SJCRH30 (cell line): ENCODE results near the gene CHAF1A. TPM values are rescaled to one million over a fixed set of nuclear protein-coding genes. Genes with fewer than 3 reads are reported as not detected.
A peak's percentile ranks its signal among the peaks of the same experiment; 100 is the strongest.

Experiments
- DNase-seq, 2 experiments: peaks; one replicate each; pipeline ENCODE4 v3.0.0-alpha.2; 2015 to 2020
- H3K27ac ChIP-seq: fragments of 250-450 bp; sonication (Bioruptor Pico); 2 replicates; pipeline ENCODE4 v1.5.1; 2020; ENCODE audit warnings: mild to moderate bottlenecking, moderate library complexity
- H3K27me3 ChIP-seq: fragments of 250-450 bp; sonication (Bioruptor Pico); 2 replicates; pipeline ENCODE4 v1.5.1; 2020; ENCODE audit warnings: mild to moderate bottlenecking, moderate library complexity
- H3K36me3 ChIP-seq: fragments of 250-450 bp; sonication (Bioruptor Pico); 2 replicates; pipeline ENCODE4 v1.5.1; 2020; ENCODE audit warnings: mild to moderate bottlenecking, moderate library complexity
- H3K4me1 ChIP-seq: fragments of 250-450 bp; sonication (Bioruptor Pico); 2 replicates; pipeline ENCODE4 v1.5.1; 2020; ENCODE audit warnings: mild to moderate bottlenecking, moderate library complexity
- H3K4me3 ChIP-seq: fragments of 250-450 bp; sonication (Bioruptor Pico); 2 replicates; pipeline ENCODE4 v1.5.1; 2020; ENCODE audit warnings: mild to moderate bottlenecking, moderate library complexity
- H3K9me3 ChIP-seq: fragments of 250-450 bp; sonication (Bioruptor Pico); replicated peaks from 2 replicates; pipeline ENCODE4 v1.5.1; 2020; ENCODE audit warnings: mild to moderate bottlenecking, moderate library complexity
- total RNA-seq: library from RNA; depleted of rRNA; stranded (reverse); fragments of >200 nt; shearing (Covaris generic); gene quantifications from 2 replicates; pipeline ENCODE4 v1.2.3, GENCODE V29; 2014

Gene CHAF1A
- total RNA-seq, 1 experiment from 2014 or later, result 54.6 TPM

DNA sequence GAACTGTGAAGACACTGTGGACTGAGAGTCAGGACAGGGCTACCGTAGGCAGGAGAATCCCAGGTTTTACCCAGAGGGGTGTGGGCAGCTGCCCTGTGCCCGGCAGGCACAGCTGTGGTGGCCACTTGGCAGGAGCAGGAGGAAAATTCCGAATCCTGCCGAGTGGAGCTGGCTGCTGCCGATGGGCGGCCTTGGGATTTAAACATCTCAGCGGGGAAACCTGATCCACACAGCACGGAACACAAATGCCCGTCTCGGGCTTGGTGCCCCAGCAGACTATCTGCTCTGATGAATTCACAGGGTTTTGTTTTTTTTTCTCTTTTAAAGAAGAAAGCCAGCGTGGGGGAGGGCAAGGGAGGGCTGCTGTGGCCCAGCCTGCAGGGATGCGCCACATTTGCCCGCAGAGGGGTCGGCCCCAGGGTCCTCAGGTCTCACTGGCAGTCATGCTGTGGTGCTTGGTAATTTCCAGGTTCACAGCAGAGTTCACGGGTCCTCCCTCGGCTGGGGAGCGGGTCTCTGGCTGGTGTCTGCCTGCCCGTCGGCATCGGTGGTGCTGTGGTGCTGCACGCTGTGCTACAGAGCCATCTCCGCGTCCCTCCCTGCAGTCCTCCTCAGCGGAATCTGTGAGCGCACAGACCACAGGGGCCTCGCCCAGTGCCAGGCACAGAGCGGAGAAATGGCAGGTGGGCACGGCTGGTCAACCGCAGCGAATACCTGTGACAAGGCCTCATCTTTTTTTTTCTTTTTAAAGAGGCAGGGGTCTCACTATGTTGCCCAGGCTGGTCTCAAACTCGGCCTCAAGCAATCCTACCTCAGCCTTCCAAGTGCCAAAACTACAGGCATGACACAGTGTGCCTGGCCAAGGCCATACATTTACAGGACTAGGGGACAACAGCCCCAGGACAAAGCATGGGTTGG lies 30.9 kb upstream of the CHAF1A start:
- DNase-seq, result no peak
- Histone ChIP-seq H3K27ac (no peak overlapping the region), H3K27me3 (no peaks in the 10 kb centered on the region)

DNA sequence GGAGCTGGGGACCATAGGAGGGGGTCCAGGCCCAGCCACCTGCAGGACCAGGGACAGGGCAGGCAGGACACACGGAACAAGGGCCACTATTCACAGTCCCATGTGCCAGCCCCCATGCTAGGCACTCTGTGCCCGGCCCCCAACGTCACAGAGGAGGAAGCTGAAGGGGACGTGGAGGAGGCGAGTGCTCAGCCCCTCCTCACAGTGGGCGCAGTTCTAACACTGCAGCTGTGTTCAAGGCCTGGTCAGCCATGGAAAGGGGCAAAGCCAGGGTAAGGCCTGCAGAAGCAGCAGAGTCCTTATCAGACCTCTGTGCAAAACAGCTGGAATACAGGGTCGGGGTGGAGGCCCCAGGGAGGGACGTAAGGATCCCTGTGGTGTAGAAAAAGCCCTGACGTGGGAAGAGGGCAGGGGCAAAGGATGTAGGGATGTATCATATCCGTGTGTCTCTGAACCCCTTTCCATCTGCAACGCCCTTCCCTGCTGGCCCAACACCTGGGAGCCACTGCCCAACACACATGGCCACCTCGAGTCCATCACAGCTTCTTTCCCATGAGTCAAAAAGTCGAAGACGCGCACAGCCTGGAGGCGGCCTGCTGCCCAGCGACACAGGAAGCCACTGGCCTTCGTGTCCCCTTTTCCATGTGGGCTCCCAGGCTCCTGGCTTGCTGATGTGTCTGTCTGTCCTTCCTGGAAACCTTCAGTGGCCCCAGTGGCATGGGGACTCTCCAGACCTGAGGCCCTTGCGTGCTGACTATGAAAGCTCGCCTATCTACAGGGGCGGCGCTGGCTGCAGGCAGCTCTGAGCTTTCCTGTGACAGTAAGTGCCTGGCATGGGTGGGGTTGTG lies 30.1 kb upstream of the CHAF1A start:
- no peaks in the 10 kb centered on the region for H3K27me3 ChIP-seq
- DNase-seq, result no peak
- H3K9me3 ChIP-seq, result no peaks in the 10 kb centered on the region
- H3K4me1 ChIP-seq, result peaks cover 40% of the 10 kb centered on the region
- no peaks in the 10 kb centered on the region for H3K36me3 ChIP-seq
- H3K27ac ChIP-seq, result no peak overlapping the region
- no peak overlapping the region for H3K4me3 ChIP-seq

More for the DNA sequence above, 30.9 kb upstream of the CHAF1A start:
- H3K36me3 ChIP-seq, result no peaks in the 10 kb centered on the region
- H3K4me3 ChIP-seq, result no peak overlapping the region
- H3K4me1 ChIP-seq, result peaks cover 31% of the 10 kb centered on the region
- no peaks in the 10 kb centered on the region for H3K9me3 ChIP-seq

DNA sequence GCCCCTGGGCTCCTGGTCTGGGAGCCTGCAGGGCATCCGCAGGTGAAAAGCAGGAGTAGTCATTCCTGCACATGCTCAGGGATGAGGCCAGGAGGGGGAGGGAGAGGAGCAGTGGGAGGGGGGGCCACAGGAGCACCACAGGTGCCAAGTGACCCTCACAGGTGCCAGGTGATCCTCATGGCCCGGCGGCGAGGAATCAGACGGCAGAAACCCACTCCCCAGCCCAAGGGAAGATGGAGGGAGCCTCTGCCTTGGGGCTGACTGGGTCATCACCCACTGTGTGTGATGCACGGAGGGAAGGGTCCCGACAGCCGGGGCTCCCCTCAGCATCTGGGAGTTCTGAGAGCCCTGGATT lies 29.4 kb upstream of the CHAF1A start:
- H3K4me1 ChIP-seq, result peaks cover 40% of the 10 kb centered on the region
- no peak overlapping the region for H3K27ac ChIP-seq

DNA sequence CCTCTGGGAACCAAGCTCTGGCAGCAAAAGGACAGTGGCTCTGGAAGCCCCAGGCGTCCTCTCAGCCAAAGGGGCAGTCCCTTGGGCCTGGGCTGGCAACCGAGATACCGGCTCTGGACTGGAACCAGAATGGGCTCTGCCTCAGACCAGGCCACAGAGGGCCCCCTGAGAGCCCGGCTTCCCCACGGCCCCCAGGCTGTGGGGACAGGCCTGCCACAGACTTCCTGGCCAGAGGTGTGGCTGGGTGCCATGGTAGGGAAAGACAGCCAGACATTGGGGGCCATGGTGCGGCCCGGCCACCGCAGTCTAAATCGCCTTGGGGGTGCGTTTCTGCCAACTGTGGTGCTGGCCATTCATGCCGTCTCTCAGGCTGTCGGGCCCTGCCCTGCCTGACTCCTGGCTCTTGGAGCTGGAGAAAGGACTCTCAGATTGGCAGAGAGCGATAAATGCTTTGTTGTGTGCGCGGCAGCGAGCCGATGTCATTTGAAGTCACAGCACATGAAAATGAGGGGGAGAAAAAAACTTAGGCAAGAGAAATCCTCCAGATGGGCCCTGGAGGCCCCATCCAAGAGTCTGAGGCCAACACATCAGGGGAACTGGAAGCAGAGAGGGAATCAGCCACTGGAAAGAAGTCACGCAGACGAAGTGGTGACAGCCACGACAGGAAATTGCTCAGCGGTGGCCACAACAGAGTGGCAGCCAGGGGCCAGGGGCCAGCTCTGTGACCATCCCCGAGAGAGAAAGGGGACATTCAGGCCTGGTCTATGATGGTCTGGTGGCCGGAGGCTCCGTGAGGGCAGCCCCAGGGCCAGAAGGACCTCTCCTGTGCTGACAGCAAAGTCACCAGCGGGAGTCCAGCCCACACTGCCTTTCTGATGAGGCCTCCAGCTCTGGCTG lies 28.6 kb upstream of the CHAF1A start:
- Histone ChIP-seq H3K27ac (peak overlapping the region; percentile 65), H3K9me3 (no peaks in the 10 kb centered on the region), H3K27me3 (no peaks in the 10 kb centered on the region), H3K36me3 (no peaks in the 10 kb centered on the region), H3K4me3 (no peak overlapping the region), H3K4me1 (peaks cover 43% of the 10 kb centered on the region)
- DNase-seq, result no peak

More for the DNA sequence above, 29.4 kb upstream of the CHAF1A start:
- Histone ChIP-seq H3K27me3 (no peaks in the 10 kb centered on the region), H3K9me3 (no peaks in the 10 kb centered on the region), H3K4me3 (no peak overlapping the region), H3K36me3 (no peaks in the 10 kb centered on the region)
- no peak for DNase-seq

DNA sequence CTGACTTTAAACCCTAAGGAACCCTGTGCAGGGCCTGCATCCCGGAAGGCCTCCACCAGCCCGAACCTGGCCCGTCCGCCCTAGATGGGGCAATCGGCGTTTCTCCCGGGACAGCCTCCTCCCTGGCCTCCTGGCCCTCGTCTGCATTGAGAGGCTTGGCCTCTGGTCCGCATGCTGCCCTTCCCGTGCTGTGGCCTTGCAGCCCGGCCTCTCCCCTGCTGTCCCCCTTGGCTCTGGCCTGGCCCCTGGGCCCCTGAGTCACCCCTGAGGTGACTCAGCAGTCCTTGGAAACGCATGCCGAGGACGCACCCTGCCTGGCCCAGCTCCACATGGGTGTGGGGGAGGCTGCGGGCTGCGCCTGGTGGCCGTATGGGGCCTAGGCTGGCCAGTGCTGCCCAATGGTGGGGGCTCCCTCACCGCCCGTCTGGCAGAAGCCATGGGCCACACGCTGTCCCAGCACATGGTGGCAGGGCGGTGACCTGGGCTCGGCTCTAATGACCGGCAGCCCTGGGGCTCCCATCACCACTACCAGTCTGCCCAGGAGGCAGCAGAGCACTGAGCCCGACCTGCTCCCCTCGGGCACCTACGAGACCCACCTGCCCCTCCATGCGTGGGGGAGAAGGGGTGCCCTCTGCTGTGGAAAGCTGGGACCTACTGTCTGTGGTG lies 27.8 kb upstream of the CHAF1A start:
- H3K4me3 ChIP-seq, result no peak overlapping the region
- peak overlapping the region; percentile 65 for H3K27ac ChIP-seq
- H3K4me1 ChIP-seq, result peaks cover 43% of the 10 kb centered on the region
- H3K36me3 ChIP-seq, result no peaks in the 10 kb centered on the region
- no peaks in the 10 kb centered on the region for H3K9me3 ChIP-seq
- DNase-seq, result peak in 1 of 2 experiments; percentile 48
- no peaks in the 10 kb centered on the region for H3K27me3 ChIP-seq

DNA sequence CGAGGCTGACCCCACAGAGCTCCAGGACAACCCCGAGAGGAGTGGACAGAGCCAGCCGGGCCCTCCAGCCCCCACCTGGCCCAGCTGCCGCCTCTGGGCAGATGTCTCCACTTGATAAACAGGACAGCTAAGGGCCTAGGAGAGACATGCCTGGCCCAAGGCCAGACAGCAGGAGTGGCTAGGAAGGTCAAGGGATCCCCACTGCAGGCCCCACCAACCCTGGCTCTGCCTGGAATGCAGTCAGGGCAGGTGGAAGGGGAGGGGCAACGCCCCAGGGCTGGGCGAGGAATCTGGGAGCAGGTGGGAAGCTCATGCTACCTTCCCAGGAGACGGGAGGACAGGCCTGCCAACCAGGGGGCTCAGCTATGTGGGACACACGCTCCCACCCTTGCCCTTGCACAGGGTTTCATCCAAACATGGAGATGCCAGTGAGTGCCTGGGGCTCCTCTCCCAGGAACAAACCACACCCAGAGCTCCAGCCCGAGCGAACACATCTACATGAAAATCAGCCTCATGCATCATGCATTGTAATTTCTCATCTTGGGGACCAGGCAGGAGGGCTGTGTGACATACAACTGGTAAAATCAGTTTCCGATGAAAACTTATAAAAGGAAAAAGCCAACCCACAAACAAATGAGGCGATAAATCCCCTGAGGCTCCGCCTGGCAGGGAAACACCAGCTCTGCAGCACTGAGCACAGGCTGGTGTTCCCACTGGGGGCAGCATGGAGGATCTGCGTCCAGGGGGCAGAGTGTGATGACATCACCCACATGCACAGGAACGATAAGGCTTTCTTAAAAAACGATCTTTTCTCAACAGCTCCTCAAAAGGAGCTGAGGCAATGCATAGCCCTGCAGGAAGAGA lies 27.0 kb upstream of the CHAF1A start:
- Histone ChIP-seq H3K36me3 (no peaks in the 10 kb centered on the region), H3K4me1 (peaks cover 51% of the 10 kb centered on the region)
- DNase-seq, result peak; percentile 62 to 66

DNA sequence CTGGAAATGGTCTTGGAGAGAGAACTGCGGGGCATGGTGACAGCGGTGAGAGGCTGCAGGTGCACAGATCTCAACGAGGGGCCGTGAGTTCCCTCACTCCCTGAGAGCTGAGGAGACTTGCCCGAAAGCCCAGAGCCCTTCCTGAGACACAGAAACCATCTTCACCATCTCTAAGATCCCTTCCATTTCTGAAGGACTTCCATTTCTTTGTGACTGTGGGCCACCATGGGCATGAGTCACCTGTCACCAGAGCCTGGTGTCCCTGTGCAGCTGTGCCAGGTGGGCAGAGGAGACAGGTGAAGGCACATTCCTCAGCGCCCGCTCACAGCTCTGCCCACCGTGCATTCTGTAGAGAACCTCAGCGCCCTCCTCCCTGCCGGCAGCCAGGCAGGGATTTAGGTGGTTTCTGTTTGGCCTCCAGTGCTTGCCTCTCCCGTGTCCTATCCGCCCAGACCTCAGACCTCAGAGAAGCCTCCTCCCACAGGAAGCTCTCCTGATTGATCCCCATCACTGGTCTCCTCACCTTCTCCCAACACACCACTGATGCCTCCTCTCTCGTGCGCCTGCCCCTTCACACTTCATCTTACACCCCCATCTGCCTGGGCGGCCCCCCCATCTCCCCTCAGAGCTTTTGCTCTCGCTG lies 26.3 kb upstream of the CHAF1A start:
- Histone ChIP-seq H3K27me3 (no peaks in the 10 kb centered on the region), H3K4me1 (peaks cover 54% of the 10 kb centered on the region), H3K4me3 (no peak overlapping the region), H3K9me3 (no peaks in the 10 kb centered on the region), H3K36me3 (no peaks in the 10 kb centered on the region), H3K27ac (peak overlapping the region; percentile 65; the same call in 1 of the 2 replicates)
- no peak for DNase-seq

More for the DNA sequence above, 27.0 kb upstream of the CHAF1A start:
- Histone ChIP-seq H3K27me3 (no peaks in the 10 kb centered on the region), H3K9me3 (no peaks in the 10 kb centered on the region), H3K4me3 (no peak overlapping the region), H3K27ac (peak overlapping the region; percentile 65)

DNA sequence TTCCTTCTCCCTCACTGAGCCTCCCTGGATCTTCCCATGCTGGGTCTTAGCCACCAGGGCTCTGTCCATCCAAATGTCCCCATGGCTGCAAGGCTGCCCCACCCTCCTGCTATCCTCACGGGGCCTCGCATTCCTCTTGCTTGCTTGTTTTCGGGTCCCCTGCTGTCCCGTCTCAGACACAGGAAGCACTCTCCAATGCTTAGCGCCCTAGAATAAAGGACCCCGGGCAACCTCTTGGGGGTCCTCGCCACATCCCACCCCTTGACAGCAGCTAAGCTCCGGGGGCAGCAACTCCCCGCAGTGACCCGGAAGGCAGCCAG lies 25.8 kb upstream of the CHAF1A start:
- H3K27me3 ChIP-seq, result no peaks in the 10 kb centered on the region
- no peaks in the 10 kb centered on the region for H3K36me3 ChIP-seq
- H3K4me3 ChIP-seq, result no peak overlapping the region
- no peaks in the 10 kb centered on the region for H3K9me3 ChIP-seq
- peaks cover 54% of the 10 kb centered on the region for H3K4me1 ChIP-seq
- no peak overlapping the region for H3K27ac ChIP-seq
- DNase-seq, result no peak

DNA sequence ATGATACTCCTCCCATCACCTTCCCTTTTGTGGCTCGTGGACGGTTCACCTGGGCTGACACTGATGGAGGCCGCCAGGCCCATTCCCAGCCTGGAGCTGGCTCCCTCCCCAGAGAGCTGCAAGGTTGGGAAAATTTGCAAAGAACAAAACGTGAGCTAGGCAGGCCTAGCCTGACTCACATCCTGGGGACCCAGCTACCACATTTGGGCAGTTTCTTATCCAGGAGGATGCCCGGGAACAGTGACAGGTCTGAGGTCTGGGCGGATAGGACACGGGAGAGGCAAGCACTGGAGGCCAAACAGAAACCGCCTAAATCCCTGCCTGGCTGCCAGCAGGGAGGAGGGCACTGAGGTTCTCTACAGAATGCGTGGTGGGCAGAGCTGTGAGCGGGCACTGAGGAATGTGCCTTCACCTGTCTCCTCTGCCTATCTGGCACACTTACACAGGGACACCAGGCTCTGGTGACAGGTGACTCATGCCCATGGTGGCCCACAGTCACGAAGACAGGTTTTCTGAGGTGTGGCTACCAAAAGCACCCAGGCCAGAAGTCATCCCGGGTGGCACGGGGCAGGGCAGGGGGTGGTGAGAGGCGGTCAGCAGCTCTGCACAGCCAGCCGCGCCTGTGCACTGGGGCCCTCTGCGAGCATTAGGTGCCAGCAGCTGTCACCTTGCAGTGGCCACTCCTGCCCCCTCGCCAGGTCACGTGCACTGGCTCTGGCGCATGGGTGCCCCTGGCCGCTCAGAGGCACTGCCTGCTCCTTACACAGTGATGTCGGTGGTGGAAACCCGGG lies 25.3 kb upstream of the CHAF1A start:
- Histone ChIP-seq H3K27ac (no peak overlapping the region), H3K27me3 (no peaks in the 10 kb centered on the region), H3K9me3 (no peaks in the 10 kb centered on the region), H3K4me3 (no peak overlapping the region), H3K4me1 (peaks cover 54% of the 10 kb centered on the region), H3K36me3 (no peaks in the 10 kb centered on the region)
- DNase-seq, result no peak

DNA sequence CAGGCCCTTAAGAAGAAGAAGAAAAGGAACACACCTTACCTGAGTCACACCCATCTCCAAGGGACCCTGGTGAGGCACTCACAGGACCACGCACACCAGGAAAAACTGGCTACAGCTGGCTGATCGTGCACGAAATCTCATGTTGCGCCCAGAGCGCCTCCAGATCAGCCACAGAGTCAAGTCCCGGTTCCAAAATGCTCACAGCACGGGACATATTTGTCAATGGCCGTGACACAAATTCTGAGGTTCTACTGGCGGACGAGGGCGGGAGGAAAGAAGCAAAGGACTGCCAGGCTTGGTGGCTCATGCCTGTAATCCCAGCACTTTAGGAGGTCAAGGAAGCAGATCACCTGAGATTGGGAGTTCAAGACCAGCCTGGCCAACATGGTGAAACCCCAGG lies 23.6 kb upstream of the CHAF1A start:
- Histone ChIP-seq H3K9me3 (no peaks in the 10 kb centered on the region), H3K4me1 (peaks cover 57% of the 10 kb centered on the region), H3K27me3 (no peaks in the 10 kb centered on the region), H3K27ac (peak overlapping the region; percentile 52), H3K4me3 (no peak overlapping the region), H3K36me3 (no peaks in the 10 kb centered on the region)
- no peak for DNase-seq

DNA sequence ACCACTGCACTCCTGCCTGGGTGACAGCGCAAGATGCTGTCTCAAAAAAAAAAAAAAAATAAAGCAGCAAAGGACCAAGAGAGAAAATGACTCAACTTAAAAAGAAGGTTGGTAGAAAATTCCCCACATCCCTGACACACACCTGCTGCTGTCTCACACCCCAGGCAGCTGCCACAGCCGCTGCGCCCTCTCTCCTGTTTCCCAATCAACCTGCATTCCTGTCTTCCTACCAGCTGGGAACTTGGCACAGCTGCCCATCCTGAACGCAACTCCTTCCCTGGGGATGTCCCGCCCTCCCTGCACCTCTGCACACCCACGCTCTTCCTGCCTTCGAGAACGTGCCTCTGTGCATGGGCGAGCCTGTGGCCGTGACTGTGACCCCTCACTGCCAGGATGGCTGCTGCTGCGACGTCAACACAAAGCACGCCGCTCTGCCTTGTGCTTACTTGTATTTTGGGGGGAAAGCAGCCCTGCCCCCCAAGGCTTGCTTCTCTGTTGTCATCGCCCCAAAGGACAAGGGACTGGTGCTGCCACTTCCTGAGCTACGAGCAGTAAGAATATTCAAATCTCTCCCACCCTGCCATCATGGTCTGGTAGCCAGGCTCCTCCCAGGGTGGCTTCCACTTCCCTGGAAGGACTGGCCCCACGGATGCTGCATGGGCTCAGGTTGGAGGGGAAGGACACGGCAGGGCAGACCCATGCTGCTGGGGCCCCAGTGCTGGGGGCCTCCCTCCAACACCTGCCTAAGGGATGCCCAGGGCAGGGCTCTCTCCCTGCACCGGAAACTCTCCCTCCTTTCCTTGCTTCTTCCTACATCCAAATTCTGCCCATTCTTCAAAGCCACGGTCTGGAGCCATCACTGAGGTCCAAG lies 22.8 kb upstream of the CHAF1A start:
- no peaks in the 10 kb centered on the region for H3K27me3 ChIP-seq
- H3K4me3 ChIP-seq, result no peak overlapping the region
- H3K9me3 ChIP-seq, result no peaks in the 10 kb centered on the region
- no peaks in the 10 kb centered on the region for H3K36me3 ChIP-seq
- peak; percentile 92 to 94 for DNase-seq
- peak overlapping the region; percentile 52 for H3K27ac ChIP-seq
- peaks cover 50% of the 10 kb centered on the region for H3K4me1 ChIP-seq
